HEK293T (cell line): Measurements from ENCODE around the gene PAK4.

Experiments
- CTBP1 ChIP-seq: fragments of 450-650 bp; IDR thresholded peaks from 2 replicates; pipeline ENCODE4 v1.6.1; 2016; ENCODE audit warnings: borderline replicate concordance
- FOXA1 ChIP-seq: fragments of 450-650 bp; IDR thresholded peaks from 2 replicates; pipeline ENCODE4 v1.6.1; 2016; ENCODE audit warnings: mild to moderate bottlenecking
- NFRKB ChIP-seq: fragments of 450-650 bp; IDR thresholded peaks from 2 replicates; pipeline ENCODE4 v1.6.1; 2016; ENCODE audit warnings: mild to moderate bottlenecking, moderate library complexity
- TARDBP ChIP-seq: fragments of 450-650 bp; IDR thresholded peaks from 2 replicates; pipeline ENCODE4 v1.6.1; 2016
- TF ChIP-seq, protein P1 (sequence below): fragments of 450-650 bp; IDR thresholded peaks from 2 replicates; pipeline ENCODE4 v1.6.1; 2016

DNA sequence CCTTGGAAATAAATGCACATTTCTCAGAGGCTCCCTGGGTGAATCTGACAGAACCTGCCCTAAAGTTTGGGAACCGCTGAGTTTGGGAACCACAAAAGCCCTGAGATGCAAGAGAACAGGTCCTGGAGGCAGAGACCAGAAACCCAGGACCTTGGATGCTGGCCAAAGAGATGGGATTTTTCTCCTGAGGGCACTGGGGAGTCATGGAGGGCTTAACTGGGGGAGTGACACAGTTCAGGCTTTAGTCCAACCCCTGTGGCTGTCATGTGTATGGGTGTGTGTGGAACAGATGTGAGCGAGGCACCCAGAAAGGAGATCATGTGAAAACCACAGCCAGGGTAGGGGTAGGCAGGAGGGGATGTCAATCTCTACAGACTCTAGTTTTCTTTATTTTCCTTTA is 67.3 kb downstream of the PAK4 start:
- TF ChIP-seq FOXA1 (no peak), NFRKB (no peak), CTBP1 (no peak), TARDBP (no peak)
- TF ChIP-seq, protein P1, sequence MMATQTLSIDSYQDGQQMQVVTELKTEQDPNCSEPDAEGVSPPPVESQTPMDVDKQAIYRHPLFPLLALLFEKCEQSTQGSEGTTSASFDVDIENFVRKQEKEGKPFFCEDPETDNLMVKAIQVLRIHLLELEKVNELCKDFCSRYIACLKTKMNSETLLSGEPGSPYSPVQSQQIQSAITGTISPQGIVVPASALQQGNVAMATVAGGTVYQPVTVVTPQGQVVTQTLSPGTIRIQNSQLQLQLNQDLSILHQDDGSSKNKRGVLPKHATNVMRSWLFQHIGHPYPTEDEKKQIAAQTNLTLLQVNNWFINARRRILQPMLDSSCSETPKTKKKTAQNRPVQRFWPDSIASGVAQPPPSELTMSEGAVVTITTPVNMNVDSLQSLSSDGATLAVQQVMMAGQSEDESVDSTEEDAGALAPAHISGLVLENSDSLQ, result no peak
